Tibial nerve (tissue), 4 donors: ENCODE results near the gene C18orf63. TPM values are rescaled to one million over a fixed set of nuclear protein-coding genes. Genes with fewer than 3 reads are reported as not detected.

Experiments used
- DNase-seq, 2 donors: peaks; one replicate each; pipeline ENCODE4 v3.0.0-alpha.2; 2019; ENCODE audit warnings: low spot score in 2 of 2
- H3K27ac ChIP-seq, 4 donors: fragments of 200-600 bp; sonication (generic) in 3 of 4; one replicate each; pipeline ENCODE4 v1.5.1; 2017 to 2019; ENCODE audit warnings: mild to moderate bottlenecking in 1 of 4
- H3K27me3 ChIP-seq, 2 donors: fragments of 200-600 bp; sonication (generic) in 1 of 2; one replicate each; pipeline versions ENCODE4 v1.5.1 to v1.6.0; 2017 to 2019
- H3K36me3 ChIP-seq, 3 donors: fragments of 200-600 bp; sonication (generic); one replicate each; pipeline ENCODE4 v1.5.1; 2018 to 2019
- H3K4me1 ChIP-seq, 4 donors: fragments of 200-600 bp; sonication (generic) in 3 of 4; one replicate each; pipeline ENCODE4 v1.5.1; 2017 to 2019
- H3K4me3 ChIP-seq, 4 donors: fragments of 200-600 bp; sonication (generic) in 3 of 4; one replicate each; pipeline ENCODE4 v1.5.1; 2017 to 2019; ENCODE audit warnings: mild to moderate bottlenecking in 1 of 4, moderate library complexity in 1 of 4
- H3K9me3 ChIP-seq, 4 donors: fragments of 200-600 bp; sonication (generic) in 3 of 4; one replicate each; pipeline ENCODE4 v1.5.1; 2017 to 2019
- CTCF ChIP-seq, 5 experiments: fragments of 200-600 bp in 3 of 5; fragments of 450-650 bp in 2 of 5; sonication (generic) in 3 of 5; IDR thresholded peaks; one replicate each; pipeline ENCODE4 v1.5.1; 2016 to 2019; ENCODE audit warnings: antibody characterized with exemption in 5 of 5, mild to moderate bottlenecking in 3 of 5, moderate library complexity in 2 of 5
- EP300 ChIP-seq, 2 donors: sonication (generic); formaldehyde crosslinking; IDR thresholded peaks; one replicate each; pipeline ENCODE4 v1.6.1; 2017; ENCODE audit warnings: antibody characterized with exemption in 2 of 2, mild to moderate bottlenecking in 1 of 2
- POLR2A ChIP-seq, 2 donors: fragments of 450-650 bp; IDR thresholded peaks; one replicate each; pipeline ENCODE4 v1.6.1; 2017; ENCODE audit warnings: antibody characterized with exemption in 2 of 2, mild to moderate bottlenecking in 2 of 2, moderate library complexity in 2 of 2
- WGBS, 2 donors: methylation state at CpG; one replicate each; pipeline ENCODE4 v1.1.5; 2018; 5-methylcytosine and 5-hydroxymethylcytosine counted together
- total RNA-seq, 4 donors: library from RNA; depleted of rRNA; stranded (reverse); fragments of >200 nt; gene quantifications; one replicate each; pipeline ENCODE4 v1.1.0, GENCODE V29; 2016

C18orf63 gene
- total RNA-seq, 4 donors from 2014 or later: not detected

GRCh38 chr18:74367905-74368304 is 52.3 kb downstream of the C18orf63 start:
- H3K9me3 ChIP-seq: no peaks in the 10 kb centered on the region
- WGBS, 2 donors: 84 to 92% methylated on average over 10 of the region's 10 CpGs
- no peaks in the 10 kb centered on the region for H3K27me3 ChIP-seq
- DNase-seq: no peak
- peaks cover 0 to 14% (median 6%) of the 10 kb centered on the region in 4 donors for H3K4me1 ChIP-seq
- no peak overlapping the region for H3K4me3 ChIP-seq
- no peak overlapping the region for H3K27ac ChIP-seq
- no peak for TF ChIP-seq EP300 (IDR thresholded peaks at IDR 0.05)
- TF ChIP-seq POLR2A (IDR thresholded peaks at IDR 0.05): no peak
- TF ChIP-seq CTCF (IDR thresholded peaks at IDR 0.05): no peak
- no peaks in the 10 kb centered on the region for H3K36me3 ChIP-seq

GRCh38 chr18:74368901-74369705 is 53.5 kb downstream of the C18orf63 start:
- Histone ChIP-seq H3K36me3 (no peaks in the 10 kb centered on the region), H3K4me1 (peaks cover 0 to 14% (median 6%) of the 10 kb centered on the region in 4 donors), H3K27me3 (no peaks in the 10 kb centered on the region), H3K9me3 (no peaks in the 10 kb centered on the region), H3K4me3 (peak overlapping the region in 1 of 4 donors; percentile 9), H3K27ac (peak overlapping the region in 2 of 4 donors; percentile 22 to 34)
- peak in 1 of 2 donors; percentile 26 for DNase-seq
- 32 to 38% methylated on average over 13 of the region's 13 CpGs for WGBS, 2 donors
- TF ChIP-seq CTCF (IDR thresholded peaks at IDR 0.05): no peak
- no peak for TF ChIP-seq POLR2A (IDR thresholded peaks at IDR 0.05)
- TF ChIP-seq EP300 (IDR thresholded peaks at IDR 0.05): no peak

- no peaks in the 10 kb centered on the region for H3K9me3 ChIP-seq
- DNase-seq: no peak
- no peak overlapping the region for H3K4me3 ChIP-seq
- no peaks in the 10 kb centered on the region for H3K27me3 ChIP-seq
- no peaks in the 10 kb centered on the region for H3K36me3 ChIP-seq
- H3K27ac ChIP-seq: no peak overlapping the region
- peaks cover 0 to 14% (median 6%) of the 10 kb centered on the region in 4 donors for H3K4me1 ChIP-seq
- no peak for TF ChIP-seq POLR2A (IDR thresholded peaks at IDR 0.05)
- TF ChIP-seq EP300 (IDR thresholded peaks at IDR 0.05): no peak
- no peak for TF ChIP-seq CTCF (IDR thresholded peaks at IDR 0.05)
- 72% methylated on average over 2 of the region's 2 CpGs for WGBS, 2 donors
These were observed 54.5 kb downstream of the C18orf63 start for GRCh38 chr18:74370115-74370514.

GRCh38 chr18:74373428-74373827 is 57.8 kb downstream of the C18orf63 start:
- Histone ChIP-seq H3K27me3 (no peaks in the 10 kb centered on the region), H3K9me3 (no peaks in the 10 kb centered on the region), H3K4me1 (peaks cover 0 to 14% (median 8%) of the 10 kb centered on the region in 4 donors), H3K36me3 (no peaks in the 10 kb centered on the region), H3K4me3 (no peak overlapping the region), H3K27ac (no peak overlapping the region)
- no peak for TF ChIP-seq CTCF (IDR thresholded peaks at IDR 0.05)
- TF ChIP-seq EP300 (IDR thresholded peaks at IDR 0.05): no peak
- no peak for TF ChIP-seq POLR2A (IDR thresholded peaks at IDR 0.05)
- 90 to 91% methylated on average over 8 of the region's 8 CpGs for WGBS, 2 donors
- DNase-seq: no peak

GRCh38 chr18:74375999-74376398 is 60.4 kb downstream of the C18orf63 start:
- 62 to 65% methylated on average over 6 of the region's 6 CpGs for WGBS, 2 donors
- Histone ChIP-seq H3K27me3 (no peaks in the 10 kb centered on the region), H3K36me3 (no peaks in the 10 kb centered on the region), H3K9me3 (no peaks in the 10 kb centered on the region), H3K27ac (peak overlapping the region in 1 of 4 donors; percentile 40), H3K4me3 (no peak overlapping the region), H3K4me1 (peaks cover 0 to 4% (median 0%) of the 10 kb centered on the region in 4 donors)
- DNase-seq: no peak
- TF ChIP-seq POLR2A (IDR thresholded peaks at IDR 0.05): no peak
- no peak for TF ChIP-seq CTCF (IDR thresholded peaks at IDR 0.05)
- TF ChIP-seq EP300 (IDR thresholded peaks at IDR 0.05): no peak
